Astrocyte (in vitro differentiated cells and primary cell): Measurements from ENCODE around the gene FZD2.

Experiments
- CTCF ChIP-seq: IDR thresholded peaks from 2 replicates; pipeline ENCODE4 v1.5.1; 2011; ENCODE audit warnings: low read depth, mild to moderate bottlenecking, inconsistent platforms, low read length, moderate library complexity; ENCODE audit not compliant: insufficient read depth
- EZH2 ChIP-seq: IDR thresholded peaks from 2 replicates; pipeline ENCODE4 v1.6.1; 2012; ENCODE audit warnings: mild to moderate bottlenecking, low read length, inconsistent platforms; ENCODE audit not compliant: insufficient read depth

DNA sequence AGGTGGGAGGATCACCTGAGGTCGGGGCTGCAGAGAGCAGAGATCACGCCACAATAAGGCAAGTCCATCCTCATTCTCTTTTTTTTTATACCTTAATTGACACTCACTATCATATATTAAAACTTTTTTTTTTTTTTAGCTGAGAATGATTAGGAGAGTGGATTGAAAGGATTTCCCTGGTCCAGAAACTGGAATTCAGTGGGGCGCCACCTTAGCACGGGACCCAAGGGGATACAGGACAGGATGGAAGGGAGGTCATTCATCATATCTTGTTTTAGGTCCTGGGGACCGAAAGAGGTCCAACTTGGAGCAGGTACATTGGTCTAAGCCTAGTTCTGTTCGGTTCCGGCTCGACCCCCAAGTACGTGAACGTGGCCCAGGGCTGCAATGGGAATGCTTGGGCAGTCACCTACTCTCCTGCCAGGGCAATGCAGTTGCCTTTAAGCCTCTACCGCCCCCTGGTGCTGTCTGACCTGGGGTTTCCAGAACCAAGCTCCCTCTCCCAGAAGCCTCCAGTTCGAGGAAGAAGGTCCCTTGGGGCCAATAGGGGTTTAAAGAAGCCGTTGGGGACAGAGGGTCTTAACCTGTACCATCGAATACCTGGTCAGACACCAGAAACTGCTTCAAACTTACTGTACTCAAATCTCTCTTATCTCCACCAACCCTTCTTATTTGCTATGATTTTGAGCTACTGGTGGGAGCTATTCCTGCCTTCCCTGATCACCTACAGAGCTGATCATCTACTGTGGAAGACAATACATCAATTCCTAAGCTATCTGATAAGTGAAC lies 34.2 kb upstream of the FZD2 start:
- TF ChIP-seq CTCF = peak; percentile 34
- TF ChIP-seq EZH2 = no peak
